Activated naive CD4-positive, alpha-beta T cell treated with anti-CD3 and anti-CD28 coated beads, Interleukin-2, amount 50 U/mL, for 16 hours (primary cell): ENCODE measurements around the gene INSYN1.

ENCODE experiments used
- DNase-seq: peaks from one replicate; pipeline ENCODE4 v3.0.0-alpha.2; 2020

The INSYN1 gene

GRCh38 chr15:73773428-73773827 is 20.3 kb upstream of the INSYN1 start:
- DNase-seq: no peak

GRCh38 chr15:73771385-73772045 is 18.4 kb upstream of the INSYN1 start:
- no peak for DNase-seq

GRCh38 chr15:73770050-73770449 is 16.9 kb upstream of the INSYN1 start:
- no peak for DNase-seq

GRCh38 chr15:73767806-73768501 is 14.8 kb upstream of the INSYN1 start:
- DNase-seq: no peak

GRCh38 chr15:73766598-73766997 is 13.4 kb upstream of the INSYN1 start:
- no peak for DNase-seq

- DNase-seq: no peak
These were observed 12.6 kb upstream of the INSYN1 start for GRCh38 chr15:73765778-73766177.

- DNase-seq: no peak
These were observed 10.8 kb upstream of the INSYN1 start for GRCh38 chr15:73763931-73764330.

GRCh38 chr15:73760330-73761329 is 7.5 kb upstream of the INSYN1 start:
- no peak for DNase-seq

GRCh38 chr15:73758461-73758860 is 5.3 kb upstream of the INSYN1 start:
- DNase-seq: no peak

GRCh38 chr15:73757571-73757970 is 4.4 kb upstream of the INSYN1 start:
- no peak for DNase-seq

GRCh38 chr15:73756947-73757513 is 3.9 kb upstream of the INSYN1 start:
- DNase-seq: no peak

- DNase-seq: no peak
These were observed 3.2 kb upstream of the INSYN1 start for GRCh38 chr15:73756390-73756789.

GRCh38 chr15:73755946-73756345 is 2.8 kb upstream of the INSYN1 start:
- no peak for DNase-seq

GRCh38 chr15:73755481-73755880 is 2.3 kb upstream of the INSYN1 start:
- no peak for DNase-seq

- DNase-seq: no peak
These were observed 1.3 kb upstream of the INSYN1 start for GRCh38 chr15:73754461-73754860.

GRCh38 chr15:73752806-73753193 is 351 bp downstream of the INSYN1 start:
- DNase-seq: no peak

- no peak for DNase-seq
These were observed 999 bp downstream of the INSYN1 start for GRCh38 chr15:73751899-73752805.

GRCh38 chr15:73751511-73751898 is 1.6 kb downstream of the INSYN1 start:
- DNase-seq: no peak

- no peak for DNase-seq
These were observed 2.2 kb downstream of the INSYN1 start for GRCh38 chr15:73750951-73751350.

GRCh38 chr15:73750438-73750837 is 2.7 kb downstream of the INSYN1 start:
- DNase-seq: no peak

- DNase-seq: no peak
These were observed 3.2 kb downstream of the INSYN1 start for GRCh38 chr15:73749971-73750370.

- no peak for DNase-seq
These were observed 3.6 kb downstream of the INSYN1 start for GRCh38 chr15:73749533-73749932.
